HepG2 (cell line): ENCODE results near the gene OSGIN1. TPM values are rescaled to one million over a fixed set of nuclear protein-coding genes. Genes with fewer than 3 reads are reported as not detected.

Experiments used
- ARNTL ChIP-seq: sonication (generic); formaldehyde crosslinking; IDR thresholded peaks from 2 replicates; pipeline ENCODE4 v1.4.0; 2020; ENCODE audit warnings: mild to moderate bottlenecking, missing genetic modification reagents
- BCL6 ChIP-seq: IDR thresholded peaks from 2 replicates; pipeline ENCODE4 v1.6.1; 2016; ENCODE audit warnings: missing genetic modification reagents, missing compliant biosample characterization
- CSRNP2 ChIP-seq: sonication (generic); formaldehyde crosslinking; conservative IDR thresholded peaks from 2 replicates; pipeline ENCODE4 v1.8.0; 2022; ENCODE audit warnings: low read depth, missing genetic modification reagents
- DNMT3B ChIP-seq: conservative IDR thresholded peaks from 2 replicates; pipeline ENCODE4 v1.6.1; 2016; ENCODE audit warnings: missing biosample characterization, control low read depth
- FLYWCH1 ChIP-seq: sonication (generic); formaldehyde crosslinking; IDR thresholded peaks from 2 replicates; pipeline ENCODE4 v1.8.1; 2023; ENCODE audit warnings: mild to moderate bottlenecking, missing genetic modification reagents
- FOSL2 ChIP-seq: sonication (generic); formaldehyde crosslinking; IDR thresholded peaks from 2 replicates; pipeline ENCODE4 v1.4.0; 2020; ENCODE audit warnings: missing genetic modification reagents
- HDAC1 ChIP-seq: sonication (generic); formaldehyde crosslinking; IDR thresholded peaks from 2 replicates; pipeline ENCODE4 v1.5.1; 2020; ENCODE audit warnings: mild to moderate bottlenecking, missing genetic modification reagents
- HOXA7 ChIP-seq: sonication (generic); formaldehyde crosslinking; IDR thresholded peaks from 2 replicates; pipeline ENCODE4 v1.8.1; 2022; ENCODE audit warnings: mild to moderate bottlenecking, missing genetic modification reagents, moderate library complexity
- IKZF4 ChIP-seq: sonication (generic); formaldehyde crosslinking; IDR thresholded peaks from 2 replicates; pipeline ENCODE4 v1.5.1; 2020; ENCODE audit warnings: borderline replicate concordance, mild to moderate bottlenecking, low read depth, missing genetic modification reagents; ENCODE audit errors: not compliant biosample characterization
- MXD4 ChIP-seq: IDR thresholded peaks from 2 replicates; pipeline ENCODE4 v1.6.1; 2016; ENCODE audit warnings: mild to moderate bottlenecking, missing biosample characterization, missing genetic modification reagents
- NFRKB ChIP-seq: fragments of 450-650 bp; IDR thresholded peaks from 2 replicates; pipeline ENCODE4 v1.6.1; 2017
- PAWR ChIP-seq: sonication (generic); formaldehyde crosslinking; IDR thresholded peaks from 2 replicates; pipeline ENCODE4 v1.4.0; 2020; ENCODE audit warnings: missing genetic modification reagents, mild to moderate bottlenecking, borderline replicate concordance
- REXO4 ChIP-seq: sonication (generic); formaldehyde crosslinking; IDR thresholded peaks from 2 replicates; pipeline ENCODE4 v1.8.0; 2022; ENCODE audit warnings: missing genetic modification reagents, mild to moderate bottlenecking, borderline replicate concordance
- TSC22D2 ChIP-seq: sonication (generic); formaldehyde crosslinking; IDR thresholded peaks from 2 replicates; pipeline ENCODE4 v1.5.1; 2020; ENCODE audit warnings: missing genetic modification reagents, mild to moderate bottlenecking, borderline replicate concordance
- ZBTB37 ChIP-seq: sonication (generic); formaldehyde crosslinking; IDR thresholded peaks from 2 replicates; pipeline ENCODE4 v1.4.0; 2020; ENCODE audit warnings: mild to moderate bottlenecking, missing genetic modification reagents
- ZNF318 ChIP-seq: sonication (generic); formaldehyde crosslinking; IDR thresholded peaks from 2 replicates; pipeline ENCODE4 v1.4.0; 2020; ENCODE audit warnings: mild to moderate bottlenecking, missing genetic modification reagents
- ZNF674 ChIP-seq: sonication (generic); formaldehyde crosslinking; IDR thresholded peaks from 2 replicates; pipeline ENCODE4 v1.5.0; 2020; ENCODE audit warnings: low read depth, mild to moderate bottlenecking, missing genetic modification reagents
- polyA plus RNA-seq, 8 experiments: library from polyadenylated mRNA; depleted of rRNA in 3 of 8; stranded (reverse) in 7 of 8; unstranded in 1 of 8; fragments of >200 nt; fragmentation: Illumina TruSeq in 4 of 8; extraction: Trizol in 4 of 8; gene quantifications; 2 replicates each; pipeline versions ENCODE4 v1.2.1 to v1.2.3, GENCODE V29; 2011 to 2016; ENCODE audit warnings: low read depth in 4 of 8, missing spikeins in 1 of 8, mixed read lengths in 1 of 8; ENCODE audit not compliant: insufficient read depth in 1 of 8
- total RNA-seq, 5 experiments: library from RNA; depleted of rRNA; stranded (reverse); fragments of >200 nt; fragmentation: Illumina TruSeq; extraction: Trizol; gene quantifications; 2 replicates each; pipeline ENCODE4 v1.2.3, GENCODE V29; 2016; ENCODE audit warnings: low read depth in 1 of 5
- TF ChIP-seq, protein P1 (sequence below): sonication (generic); formaldehyde crosslinking; IDR thresholded peaks from 2 replicates; pipeline ENCODE4 v1.4.0; 2020; ENCODE audit warnings: missing genetic modification reagents
- TF ChIP-seq, protein P2 (sequence below): IDR thresholded peaks from 2 replicates; pipeline ENCODE4 v1.6.1; 2016; ENCODE audit warnings: mild to moderate bottlenecking, missing biosample characterization, missing genetic modification reagents

The OSGIN1 gene
- total and polyA plus RNA-seq, 2 of the 13 experiments (the other 11 are each of a cell fraction or from before 2014, with no cell fraction given): 20.5 to 27.1 TPM

GRCh38 chr16:83926726-83927397, 26.2 kb upstream of the OSGIN1 start (continued):
- no peak for TF ChIP-seq ZNF318 (CRISPR knock-in tag)
- TF ChIP-seq, protein P1, sequence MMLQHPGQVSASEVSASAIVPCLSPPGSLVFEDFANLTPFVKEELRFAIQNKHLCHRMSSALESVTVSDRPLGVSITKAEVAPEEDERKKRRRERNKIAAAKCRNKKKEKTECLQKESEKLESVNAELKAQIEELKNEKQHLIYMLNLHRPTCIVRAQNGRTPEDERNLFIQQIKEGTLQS (CRISPR knock-in tag): no peak
- TF ChIP-seq, protein P2, sequence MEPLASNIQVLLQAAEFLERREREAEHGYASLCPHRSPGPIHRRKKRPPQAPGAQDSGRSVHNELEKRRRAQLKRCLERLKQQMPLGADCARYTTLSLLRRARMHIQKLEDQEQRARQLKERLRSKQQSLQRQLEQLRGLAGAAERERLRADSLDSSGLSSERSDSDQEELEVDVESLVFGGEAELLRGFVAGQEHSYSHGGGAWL: no peak
- no peak for TF ChIP-seq ZBTB37 (CRISPR knock-in tag)
- no peak for TF ChIP-seq IKZF4 (CRISPR knock-in tag)
- no peak for TF ChIP-seq HOXA7
- no peak for TF ChIP-seq MXD4
- TF ChIP-seq BCL6: 0 out of 2 replicates have a peak, but pooled peaks have one; percentile 44
- peak; percentile 94 for TF ChIP-seq FOSL2 (CRISPR knock-in tag)
- no peak for TF ChIP-seq FLYWCH1 (CRISPR knock-in tag)
- TF ChIP-seq ZNF674 (CRISPR knock-in tag): no peak
- TF ChIP-seq CSRNP2 (CRISPR knock-in tag): no peak
- TF ChIP-seq DNMT3B (CRISPR knock-in tag): no peak
- TF ChIP-seq HDAC1 (CRISPR knock-in tag): no peak
- TF ChIP-seq NFRKB: no peak
- no peak for TF ChIP-seq REXO4
- TF ChIP-seq PAWR (CRISPR knock-in tag): no peak
- TF ChIP-seq ARNTL (CRISPR knock-in tag): no peak
- no peak for TF ChIP-seq TSC22D2 (CRISPR knock-in tag)
